ENCODE measurements around the gene PCDH12.

PCDH12 gene

DNA sequence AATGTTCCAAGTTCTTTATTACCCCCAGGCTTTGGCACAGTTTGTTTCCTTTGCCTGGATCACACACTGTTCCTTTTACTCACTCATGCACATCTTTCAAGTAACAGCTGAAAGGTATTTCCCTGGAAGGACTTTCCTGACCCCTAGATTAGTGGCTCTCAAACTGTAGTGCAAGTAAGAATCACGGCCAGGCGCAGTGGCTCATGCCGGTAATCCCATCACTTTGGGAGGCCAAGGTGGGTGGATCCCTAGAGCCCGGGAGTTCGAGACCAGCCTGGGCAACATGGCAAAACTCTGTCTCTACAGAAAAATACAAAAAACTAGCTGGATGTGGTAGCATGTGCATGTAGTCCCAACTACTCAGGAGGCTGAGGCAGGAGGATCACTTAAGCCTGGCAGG lies 53.5 kb downstream of the PCDH12 start:
- no peak for TF ChIP-seq FOXP2 (optimal IDR thresholded peaks at IDR 0.05; ENCODE audit: borderline replicate concordance, extremely low read depth, extremely low read length, insufficient read depth)
- TF ChIP-seq TAF1 (IDR thresholded peaks at IDR 0.05; ENCODE audit: borderline replicate concordance, insufficient read depth, low read length), result no peak
- no peak for TF ChIP-seq POLR2AphosphoS5 (IDR thresholded peaks at IDR 0.05; ENCODE audit: low read depth, low read length)
- TF ChIP-seq REST (IDR thresholded peaks at IDR 0.05; ENCODE audit: insufficient read depth in 1 of 2, low read depth in 2 of 2, low read length in 2 of 2), result no peak
- no peak for TF ChIP-seq SIN3A (IDR thresholded peaks at IDR 0.05; ENCODE audit: borderline replicate concordance, insufficient read depth, low read length)

DNA sequence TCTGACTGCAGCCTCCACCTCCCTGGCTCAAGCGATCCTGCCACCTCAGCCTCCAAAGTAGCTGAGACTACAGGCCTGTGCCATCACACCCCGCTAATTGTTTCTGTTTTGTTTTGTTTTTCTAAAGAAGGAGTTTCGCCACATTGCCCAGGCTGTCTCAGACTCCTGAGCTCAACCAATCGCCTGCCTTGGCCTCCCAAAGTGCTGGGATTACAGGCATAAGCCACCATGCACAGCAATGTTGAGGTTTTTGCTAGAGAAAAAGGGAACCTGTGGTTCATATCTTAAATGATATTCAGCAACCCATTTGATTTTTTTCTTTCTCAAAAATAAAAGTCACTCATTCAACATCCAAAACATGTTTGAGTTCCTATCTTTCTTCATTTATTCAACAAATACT lies 54.7 kb downstream of the PCDH12 start:
- TF ChIP-seq TAF1 (IDR thresholded peaks at IDR 0.05; ENCODE audit: borderline replicate concordance, insufficient read depth, low read length), result no peak
- TF ChIP-seq POLR2AphosphoS5 (IDR thresholded peaks at IDR 0.05; ENCODE audit: low read depth, low read length), result no peak
- no peak for TF ChIP-seq REST (IDR thresholded peaks at IDR 0.05; ENCODE audit: insufficient read depth in 1 of 2, low read depth in 2 of 2, low read length in 2 of 2)
- TF ChIP-seq SIN3A (IDR thresholded peaks at IDR 0.05; ENCODE audit: borderline replicate concordance, insufficient read depth, low read length), result no peak
- TF ChIP-seq FOXP2 (optimal IDR thresholded peaks at IDR 0.05; ENCODE audit: borderline replicate concordance, extremely low read depth, extremely low read length, insufficient read depth), result no peak

DNA sequence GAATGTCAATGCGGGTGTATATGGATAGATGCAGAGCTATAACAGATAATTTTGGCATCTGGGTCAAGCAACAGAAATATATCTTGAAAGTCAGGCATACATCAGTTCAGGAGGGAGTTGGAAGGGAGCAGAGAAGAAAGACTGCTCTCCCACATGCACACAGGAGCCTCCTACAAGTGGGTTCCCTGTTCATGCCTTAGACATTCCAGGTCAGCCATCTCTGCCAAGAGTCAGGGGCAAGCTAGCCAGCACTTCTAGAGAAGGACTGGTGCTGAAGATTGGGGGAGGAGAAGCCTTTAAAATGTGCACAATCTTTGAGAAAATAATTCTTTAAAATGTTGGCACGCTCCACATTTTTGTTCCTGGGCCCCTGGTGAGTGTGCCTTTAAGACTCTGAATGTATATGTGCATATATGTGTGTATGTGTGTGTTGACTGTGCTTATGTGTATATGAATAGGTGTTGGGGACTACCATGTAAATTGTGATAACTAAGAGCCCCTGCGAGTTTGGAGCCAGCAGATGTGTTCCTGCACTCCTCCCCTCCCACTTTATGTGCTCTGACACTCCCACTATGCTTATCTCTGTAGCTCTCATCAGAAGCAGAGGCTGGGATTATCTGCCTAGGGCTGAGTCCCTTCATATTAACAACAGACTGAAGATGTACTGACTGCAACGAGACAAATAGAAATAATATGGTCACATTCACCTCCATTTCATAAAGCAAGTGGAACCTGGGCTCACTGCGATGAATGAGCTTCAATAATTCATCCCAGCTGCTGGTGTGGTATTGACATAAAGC lies 55.8 kb downstream of the PCDH12 start:
- TF ChIP-seq FOXP2 (optimal IDR thresholded peaks at IDR 0.05; ENCODE audit: borderline replicate concordance, extremely low read depth, extremely low read length, insufficient read depth) (no peak), SIN3A (IDR thresholded peaks at IDR 0.05; ENCODE audit: borderline replicate concordance, insufficient read depth, low read length) (no peak), POLR2AphosphoS5 (IDR thresholded peaks at IDR 0.05; ENCODE audit: low read depth, low read length) (no peak), REST (IDR thresholded peaks at IDR 0.05; ENCODE audit: insufficient read depth in 1 of 2, low read depth in 2 of 2, low read length in 2 of 2) (no peak), TAF1 (IDR thresholded peaks at IDR 0.05; ENCODE audit: borderline replicate concordance, insufficient read depth, low read length) (no peak)

GRCh38 chr5:141898448-141899049 lies 59.5 kb downstream of the PCDH12 start:
- no peak for TF ChIP-seq FOXP2 (optimal IDR thresholded peaks at IDR 0.05; ENCODE audit: borderline replicate concordance, extremely low read depth, extremely low read length, insufficient read depth)
- no peak for TF ChIP-seq TAF1 (IDR thresholded peaks at IDR 0.05; ENCODE audit: borderline replicate concordance, insufficient read depth, low read length)
- no peak for TF ChIP-seq POLR2AphosphoS5 (IDR thresholded peaks at IDR 0.05; ENCODE audit: low read depth, low read length)

DNA sequence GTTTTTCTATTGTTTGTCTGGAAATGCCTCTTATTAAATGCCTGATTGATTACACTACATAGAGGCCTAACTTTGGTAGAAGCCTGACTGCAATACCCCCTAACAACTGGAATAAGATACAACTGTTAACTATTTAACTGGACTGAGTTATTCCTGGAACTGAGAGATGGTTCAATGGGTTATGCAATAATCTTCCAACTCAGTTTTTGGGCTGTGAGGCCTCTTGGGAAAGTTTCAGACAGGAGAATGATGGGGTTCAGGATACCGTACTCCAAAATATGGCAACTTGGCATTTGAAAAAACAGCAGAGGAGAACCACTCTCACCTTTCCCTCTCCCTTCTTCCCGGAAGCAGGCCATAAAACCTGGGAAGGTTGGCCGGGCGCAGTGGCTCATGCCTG lies 60.6 kb downstream of the PCDH12 start:
- TF ChIP-seq TAF1 (IDR thresholded peaks at IDR 0.05; ENCODE audit: borderline replicate concordance, insufficient read depth, low read length) (no peak), SIN3A (IDR thresholded peaks at IDR 0.05; ENCODE audit: borderline replicate concordance, insufficient read depth, low read length) (no peak), POLR2AphosphoS5 (IDR thresholded peaks at IDR 0.05; ENCODE audit: low read depth, low read length) (no peak), FOXP2 (optimal IDR thresholded peaks at IDR 0.05; ENCODE audit: borderline replicate concordance, extremely low read depth, extremely low read length, insufficient read depth) (no peak), REST (IDR thresholded peaks at IDR 0.05; ENCODE audit: insufficient read depth in 1 of 2, low read depth in 2 of 2, low read length in 2 of 2) (no peak)
